ENCODE results near the gene LRRTM2. TPM values are rescaled to one million over a fixed set of nuclear protein-coding genes. Genes with fewer than 3 reads are reported as not detected.

Gene LRRTM2
- total RNA-seq, 1 experiment from 2014 or later: not detected

GRCh38 chr5:138875946-138876345 lies 811 bp upstream of the LRRTM2 start:
- no peaks in the 10 kb centered on the region for H3K27me3 Mint-ChIP-seq (ENCODE audit: low read depth)
- TF ChIP-seq ETV6 (CRISPR knock-in tag; IDR thresholded peaks at IDR 0.05) (no peak), ZMAT4 (CRISPR knock-in tag; IDR thresholded peaks at IDR 0.05) (no peak), PRRX2 (CRISPR knock-in tag; IDR thresholded peaks at IDR 0.05) (no peak), FOXP1 (CRISPR knock-in tag; IDR thresholded peaks at IDR 0.05; ENCODE audit: borderline replicate concordance) (no peak), ZNF219 (CRISPR knock-in tag; IDR thresholded peaks at IDR 0.05; ENCODE audit: borderline replicate concordance) (no peak), ZBTB21 (CRISPR knock-in tag; IDR thresholded peaks at IDR 0.05; ENCODE audit: borderline replicate concordance) (no peak), PREB (CRISPR knock-in tag; IDR thresholded peaks at IDR 0.05; ENCODE audit: borderline replicate concordance) (no peak), ESRRA (CRISPR knock-in tag; IDR thresholded peaks at IDR 0.05; ENCODE audit: borderline replicate concordance) (no peak), ZNF263 (CRISPR knock-in tag; IDR thresholded peaks at IDR 0.05; ENCODE audit: low read depth) (no peak), IRF2 (CRISPR knock-in tag; IDR thresholded peaks at IDR 0.05; ENCODE audit: borderline replicate concordance, low read depth) (no peak), ATF2 (CRISPR knock-in tag; IDR thresholded peaks at IDR 0.05; ENCODE audit: borderline replicate concordance, low read depth) (no peak), NR1H2 (CRISPR knock-in tag; IDR thresholded peaks at IDR 0.05) (no peak), CBFB (CRISPR knock-in tag; IDR thresholded peaks at IDR 0.05; ENCODE audit: low read depth) (no peak), MAX (CRISPR knock-in tag; IDR thresholded peaks at IDR 0.05) (no peak), ZNF416 (CRISPR knock-in tag; IDR thresholded peaks at IDR 0.05) (no peak), ZNF512 (CRISPR knock-in tag; IDR thresholded peaks at IDR 0.05; ENCODE audit: borderline replicate concordance) (no peak)
- peak overlapping the region; percentile 83 for H3K27ac Mint-ChIP-seq
- ATAC-seq: no peak
- ChIA-PET POLR2A (no interaction called here), CTCF (interaction anchor here (0.6 kb wide), 1 partner anchor 86 kb away, joined by 3 read pairs; no protein-coding TSS in a partner anchor)
- H3K9me3 Mint-ChIP-seq: peaks cover 4% of the 10 kb centered on the region; the same call in 1 of the 2 replicates
- DNase-seq (ENCODE audit: low spot score): no peak
- peaks cover 84% of the 10 kb centered on the region for H3K4me1 Mint-ChIP-seq
- no peak overlapping the region for H3K4me3 Mint-ChIP-seq
- H3K36me3 Mint-ChIP-seq: peaks cover 15% of the 10 kb centered on the region; the same call in 1 of the 2 replicates

- POLR2A ChIA-PET: no interaction called here
- ATAC-seq: no peak
- Mint-ChIP-seq H3K27me3 (ENCODE audit: low read depth) (no peaks in the 10 kb centered on the region), H3K27ac (peak overlapping the region; percentile 83), H3K4me3 (no peak overlapping the region), H3K36me3 (peaks cover 14% of the 10 kb centered on the region; the same call in 1 of the 2 replicates), H3K4me1 (peaks cover 84% of the 10 kb centered on the region), H3K9me3 (peaks cover 4% of the 10 kb centered on the region; the same call in 1 of the 2 replicates)
- TF ChIP-seq CDX4 (CRISPR knock-in tag; IDR thresholded peaks at IDR 0.05; ENCODE audit: borderline replicate concordance): no peak
- TF ChIP-seq ZNF532 (CRISPR knock-in tag; IDR thresholded peaks at IDR 0.05; ENCODE audit: borderline replicate concordance): no peak
- no peak for TF ChIP-seq CTCF (IDR thresholded peaks at IDR 0.05)
- DNase-seq (ENCODE audit: low spot score): no peak
- CTCF ChIA-PET: interaction anchor here (0.5 to 0.6 kb wide), 3 partner anchors 8 to 97 kb away, joined by 3 to 4 read pairs (median 3); no protein-coding TSS in a partner anchor
Measured at GRCh38 chr5:138875552-138875875, 379 bp upstream of the LRRTM2 start.
